Neural cell (in vitro differentiated cells): Measurements from ENCODE around the gene LARGE1. TPM values are rescaled to one million over a fixed set of nuclear protein-coding genes. Genes with fewer than 3 reads are reported as not detected.

Experiments
- H2AFZ ChIP-seq: fragments of 200-600, 300-800 bp; sonication (generic), shearing (Covaris generic); 2 replicates; pipeline ENCODE4 v1.6.0; 2014; ENCODE audit warnings: low read depth, mild to moderate bottlenecking, antibody characterized with exemption, low read length, moderate library complexity
- H3F3A ChIP-seq: fragments of 200-600 bp; shearing (Covaris generic); 2 replicates; pipeline ENCODE4 v1.6.1; 2016; ENCODE audit warnings: mild to moderate bottlenecking, moderate library complexity, mixed read lengths, antibody characterized with exemption, low read length; ENCODE audit not compliant: insufficient read depth, poor library complexity, severe bottlenecking
- H3K27ac ChIP-seq: fragments of 200-600, 300-800 bp; sonication (generic), shearing (Covaris generic); 2 replicates; pipeline ENCODE4 v1.5.1; 2014; ENCODE audit warnings: mild to moderate bottlenecking, low read length, moderate library complexity
- H3K27me3 ChIP-seq: fragments of 300-800, 200-600 bp; sonication (generic), shearing (Covaris generic); 2 replicates; pipeline ENCODE4 v1.6.0; 2014; ENCODE audit warnings: mild to moderate bottlenecking, low read depth, low read length, moderate library complexity; ENCODE audit not compliant: insufficient read depth
- H3K36me3 ChIP-seq: fragments of 300-800, 200-600 bp; sonication (generic), shearing (Covaris generic); 2 replicates; pipeline ENCODE4 v1.5.1; 2014; ENCODE audit warnings: mild to moderate bottlenecking, antibody characterized with exemption, low read length, moderate library complexity; ENCODE audit not compliant: insufficient read depth
- H3K4me2 ChIP-seq: fragments of 300-800, 200-600 bp; sonication (generic), shearing (Covaris generic); 2 replicates; pipeline ENCODE4 v1.6.0; 2014; ENCODE audit warnings: mild to moderate bottlenecking, low read length
- H3K4me3 ChIP-seq: fragments of 300-800, 200-600 bp; sonication (generic), shearing (Covaris generic); 2 replicates; pipeline ENCODE4 v1.5.1; 2014; ENCODE audit warnings: mild to moderate bottlenecking, low read length, moderate library complexity
- H3K79me2 ChIP-seq: fragments of 200-600 bp; shearing (Covaris generic); replicated peaks from 2 replicates; pipeline ENCODE4 v1.6.0; 2014; ENCODE audit warnings: mild to moderate bottlenecking, low read length, moderate library complexity; ENCODE audit not compliant: insufficient read depth
- H3K9ac ChIP-seq: fragments of 300-800, 200-600 bp; sonication (generic), shearing (Covaris generic); 2 replicates; pipeline ENCODE4 v1.6.1; 2016; ENCODE audit warnings: mild to moderate bottlenecking, low read length, mixed read lengths
- H3K9me2 ChIP-seq: fragments of 200-600 bp; shearing (Covaris generic); 2 replicates; pipeline ENCODE4 v1.6.1; 2016; ENCODE audit warnings: mild to moderate bottlenecking, low read length, mixed read lengths; ENCODE audit not compliant: insufficient read depth
- H3K9me3 ChIP-seq: fragments of 200-600, 300-800 bp; sonication (generic), shearing (Covaris generic); 2 replicates; pipeline ENCODE4 v1.6.1; 2016; ENCODE audit warnings: mild to moderate bottlenecking, mixed run types, low read length, moderate library complexity, mixed read lengths
- H4K20me1 ChIP-seq: fragments of 200-600 bp; shearing (Covaris generic); 2 replicates; pipeline ENCODE4 v1.6.1; 2016; ENCODE audit warnings: mild to moderate bottlenecking, mixed run types; ENCODE audit not compliant: insufficient read depth
- CTCF ChIP-seq: fragments of 450-650 bp; IDR thresholded peaks from 2 replicates; pipeline ENCODE4 v1.5.1; 2014; ENCODE audit warnings: antibody characterized with exemption, mild to moderate bottlenecking, moderate library complexity; ENCODE audit not compliant: poor library complexity, severe bottlenecking
- EP300 ChIP-seq: fragments of 450-650 bp; conservative IDR thresholded peaks from 2 replicates; pipeline ENCODE4 v1.6.1; 2014; ENCODE audit warnings: antibody characterized with exemption, mild to moderate bottlenecking, moderate library complexity; ENCODE audit not compliant: poor library complexity, severe bottlenecking
- EZH2 ChIP-seq: fragments of 200-600, 300-800 bp; shearing (Covaris generic), sonication (generic); IDR thresholded peaks from 2 replicates; pipeline ENCODE4 v1.6.1; 2014; ENCODE audit warnings: antibody characterized with exemption, low read length, borderline replicate concordance, mild to moderate bottlenecking; ENCODE audit not compliant: insufficient read depth, poor library complexity, severe bottlenecking
- MXI1 ChIP-seq: fragments of 450-650 bp; conservative IDR thresholded peaks from 2 replicates; pipeline ENCODE4 v1.6.1; 2014; ENCODE audit warnings: antibody characterized with exemption, mild to moderate bottlenecking; ENCODE audit not compliant: poor library complexity, severe bottlenecking
- POLR2AphosphoS5 ChIP-seq: IDR thresholded peaks from 2 replicates; pipeline ENCODE4 v1.6.1; 2012
- RAD21 ChIP-seq: fragments of 450-650 bp; conservative IDR thresholded peaks from 2 replicates; pipeline ENCODE4 v1.6.1; 2014; ENCODE audit warnings: antibody characterized with exemption, mild to moderate bottlenecking, moderate library complexity
- SMC3 ChIP-seq: fragments of 450-650 bp; conservative IDR thresholded peaks from 2 replicates; pipeline ENCODE4 v1.6.1; 2014; ENCODE audit warnings: antibody characterized with exemption, mild to moderate bottlenecking, moderate library complexity; ENCODE audit not compliant: poor library complexity
- TAF1 ChIP-seq: IDR thresholded peaks from 2 replicates; pipeline ENCODE4 v1.6.1; 2012; ENCODE audit warnings: low read depth
- polyA plus RNA-seq: library from polyadenylated mRNA; depleted of rRNA; stranded (reverse); fragments of >200 nt; gene quantifications from 2 replicates; pipeline ENCODE4 v1.2.3, GENCODE V29; 2014
- TF ChIP-seq, protein P1 (sequence below): IDR thresholded peaks from 2 replicates; pipeline ENCODE4 v1.6.1; 2012; ENCODE audit warnings: borderline replicate concordance

LARGE1 gene
- polyA plus RNA-seq, 1 donor from 2014 or later: 27.5 TPM

GRCh38 chr22:33404723-33405122 is 515.6 kb downstream of the LARGE1 start:
- TF ChIP-seq CTCF: no peak
- no peak for TF ChIP-seq TAF1
- no peak for TF ChIP-seq EP300
- TF ChIP-seq EZH2: no peak
- no peak for TF ChIP-seq MXI1
- TF ChIP-seq POLR2AphosphoS5: no peak
- TF ChIP-seq SMC3: no peak
- TF ChIP-seq, protein P1, sequence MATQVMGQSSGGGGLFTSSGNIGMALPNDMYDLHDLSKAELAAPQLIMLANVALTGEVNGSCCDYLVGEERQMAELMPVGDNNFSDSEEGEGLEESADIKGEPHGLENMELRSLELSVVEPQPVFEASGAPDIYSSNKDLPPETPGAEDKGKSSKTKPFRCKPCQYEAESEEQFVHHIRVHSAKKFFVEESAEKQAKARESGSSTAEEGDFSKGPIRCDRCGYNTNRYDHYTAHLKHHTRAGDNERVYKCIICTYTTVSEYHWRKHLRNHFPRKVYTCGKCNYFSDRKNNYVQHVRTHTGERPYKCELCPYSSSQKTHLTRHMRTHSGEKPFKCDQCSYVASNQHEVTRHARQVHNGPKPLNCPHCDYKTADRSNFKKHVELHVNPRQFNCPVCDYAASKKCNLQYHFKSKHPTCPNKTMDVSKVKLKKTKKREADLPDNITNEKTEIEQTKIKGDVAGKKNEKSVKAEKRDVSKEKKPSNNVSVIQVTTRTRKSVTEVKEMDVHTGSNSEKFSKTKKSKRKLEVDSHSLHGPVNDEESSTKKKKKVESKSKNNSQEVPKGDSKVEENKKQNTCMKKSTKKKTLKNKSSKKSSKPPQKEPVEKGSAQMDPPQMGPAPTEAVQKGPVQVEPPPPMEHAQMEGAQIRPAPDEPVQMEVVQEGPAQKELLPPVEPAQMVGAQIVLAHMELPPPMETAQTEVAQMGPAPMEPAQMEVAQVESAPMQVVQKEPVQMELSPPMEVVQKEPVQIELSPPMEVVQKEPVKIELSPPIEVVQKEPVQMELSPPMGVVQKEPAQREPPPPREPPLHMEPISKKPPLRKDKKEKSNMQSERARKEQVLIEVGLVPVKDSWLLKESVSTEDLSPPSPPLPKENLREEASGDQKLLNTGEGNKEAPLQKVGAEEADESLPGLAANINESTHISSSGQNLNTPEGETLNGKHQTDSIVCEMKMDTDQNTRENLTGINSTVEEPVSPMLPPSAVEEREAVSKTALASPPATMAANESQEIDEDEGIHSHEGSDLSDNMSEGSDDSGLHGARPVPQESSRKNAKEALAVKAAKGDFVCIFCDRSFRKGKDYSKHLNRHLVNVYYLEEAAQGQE: no peak
- no peak for TF ChIP-seq RAD21
- H3K4me2 ChIP-seq: no peak overlapping the region
- H3K27ac ChIP-seq: no peak overlapping the region
- H3K4me3 ChIP-seq: no peak overlapping the region
- no peaks in the 10 kb centered on the region for H3K9me2 ChIP-seq
- H4K20me1 ChIP-seq: no peaks in the 10 kb centered on the region
- H3F3A ChIP-seq: peaks cover 6% of the 10 kb centered on the region
- H3K79me2 ChIP-seq: no peaks in the 10 kb centered on the region
- H3K9me3 ChIP-seq: no peaks in the 10 kb centered on the region
- H3K36me3 ChIP-seq: no peaks in the 10 kb centered on the region
- H3K9ac ChIP-seq: no peak overlapping the region
- H2AFZ ChIP-seq: no peak overlapping the region
- H3K27me3 ChIP-seq: no peaks in the 10 kb centered on the region

GRCh38 chr22:33402325-33402724 is 518.0 kb downstream of the LARGE1 start:
- TF ChIP-seq TAF1: no peak
- no peak for TF ChIP-seq POLR2AphosphoS5
- TF ChIP-seq EZH2: no peak
- TF ChIP-seq SMC3: no peak
- no peak for TF ChIP-seq CTCF
- Histone ChIP-seq H3K9me3 (no peaks in the 10 kb centered on the region), H3K27ac (no peak overlapping the region), H2AFZ (no peak overlapping the region), H3K9me2 (no peaks in the 10 kb centered on the region), H3K4me2 (no peak overlapping the region), H3K4me3 (no peak overlapping the region), H3K36me3 (no peaks in the 10 kb centered on the region), H3K9ac (no peak overlapping the region), H3F3A (no peaks in the 10 kb centered on the region), H4K20me1 (no peaks in the 10 kb centered on the region), H3K27me3 (no peaks in the 10 kb centered on the region), H3K79me2 (no peaks in the 10 kb centered on the region)
